AG20443 (cell line): ENCODE results near the gene OR4A16.

Source experiments
- DNase-seq: peaks from one replicate; pipeline ENCODE4 v3.0.0; 2012; ENCODE audit warnings: low spot score, mixed read lengths

The OR4A16 gene

GRCh38 chr11:55342901-55343300, at the start of gene OR4A16:
OR4A16 (plus strand) TSS chr11:55343201; CDS start chr11:55343201, 0 bp downstream.
- no peak for DNase-seq

DNA sequence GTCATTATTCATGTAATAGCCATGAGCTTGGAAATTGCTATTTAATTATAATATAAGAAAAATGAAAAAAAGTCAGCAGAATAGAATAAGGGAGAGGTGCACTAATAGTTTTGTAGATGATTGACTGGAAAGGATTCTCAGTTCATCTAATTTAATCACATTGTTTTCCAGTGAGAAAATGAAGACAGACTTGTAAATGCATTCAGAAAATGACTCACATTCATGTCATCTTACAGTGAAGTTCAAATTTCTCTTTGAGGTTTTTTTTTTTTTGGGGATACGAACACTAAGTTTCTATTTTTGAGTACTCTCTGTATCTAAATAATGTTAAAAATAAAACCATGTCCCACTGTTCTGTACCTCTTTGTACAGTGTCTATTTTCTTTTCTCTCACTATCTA, 18.5 kb upstream of the OR4A16 start:
- no peak for DNase-seq

DNA sequence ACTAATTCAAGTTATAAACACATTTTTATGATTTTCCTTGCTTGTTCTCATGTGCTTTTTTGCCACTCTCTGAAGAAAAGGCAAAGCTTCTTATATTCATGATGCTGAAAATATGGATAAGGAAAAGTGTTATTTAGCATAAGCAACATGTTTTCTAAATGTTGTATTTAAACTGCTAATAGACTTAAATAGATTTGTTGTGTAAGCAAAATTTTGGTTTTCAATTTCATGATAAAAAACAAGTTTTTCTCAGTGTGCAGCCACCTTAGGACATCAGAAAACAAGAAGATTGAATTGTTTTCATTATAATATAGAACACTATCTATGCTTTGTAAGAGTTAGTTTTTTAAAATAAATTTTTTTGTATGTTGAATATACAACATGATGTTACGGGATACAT, 2.3 kb downstream of the OR4A16 start:
- no peak for DNase-seq

DNA sequence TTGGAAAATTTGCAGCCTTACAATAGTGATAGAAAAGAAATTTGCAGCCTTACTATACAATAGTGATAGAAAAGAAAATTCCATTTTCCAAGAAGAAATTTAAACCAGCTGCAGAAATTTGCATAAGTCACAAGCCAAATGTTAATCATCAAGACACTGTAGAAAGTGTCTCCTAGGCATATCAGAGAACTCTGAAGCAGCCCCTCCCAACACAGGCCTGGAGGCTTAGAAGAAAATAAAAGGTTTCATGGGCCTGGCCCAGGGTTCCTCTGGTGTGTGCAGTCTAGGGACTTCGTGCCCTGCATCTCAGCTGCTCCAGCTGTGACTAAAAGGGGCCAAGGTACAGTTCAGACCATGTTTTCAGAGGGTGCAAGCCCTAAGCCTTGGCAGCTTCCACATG, 6.0 kb downstream of the OR4A16 start:
- DNase-seq, result no peak

DNA sequence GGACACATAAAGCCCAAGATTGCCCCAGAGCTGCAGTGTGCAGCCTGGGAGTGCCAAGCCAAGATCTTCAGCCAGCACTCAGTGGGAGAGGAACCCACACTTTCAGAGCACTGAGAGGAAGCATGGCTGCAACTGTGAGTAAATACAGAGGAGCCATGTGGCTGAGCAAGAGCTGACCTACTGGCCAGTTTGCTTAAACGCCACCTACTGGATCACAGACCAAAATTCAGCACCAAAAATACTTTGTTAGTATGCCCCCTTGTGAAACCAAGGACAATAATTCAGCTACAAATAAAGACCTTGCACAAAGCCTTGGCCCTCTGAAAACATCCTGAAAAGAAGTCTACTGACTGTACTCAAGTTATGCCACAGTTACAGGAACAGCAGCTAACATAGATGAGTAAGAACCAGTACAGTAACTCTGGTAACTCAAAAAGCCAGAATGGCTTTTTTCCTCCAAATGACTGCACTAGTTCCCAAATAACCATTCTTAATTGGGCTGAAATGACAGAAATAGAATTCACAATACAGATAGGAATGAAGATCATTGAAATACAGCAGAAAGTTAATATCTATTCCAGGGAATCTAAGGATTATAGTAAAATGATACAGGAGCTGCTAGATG, 14.7 kb downstream of the OR4A16 start:
- DNase-seq, result no peak

DNA sequence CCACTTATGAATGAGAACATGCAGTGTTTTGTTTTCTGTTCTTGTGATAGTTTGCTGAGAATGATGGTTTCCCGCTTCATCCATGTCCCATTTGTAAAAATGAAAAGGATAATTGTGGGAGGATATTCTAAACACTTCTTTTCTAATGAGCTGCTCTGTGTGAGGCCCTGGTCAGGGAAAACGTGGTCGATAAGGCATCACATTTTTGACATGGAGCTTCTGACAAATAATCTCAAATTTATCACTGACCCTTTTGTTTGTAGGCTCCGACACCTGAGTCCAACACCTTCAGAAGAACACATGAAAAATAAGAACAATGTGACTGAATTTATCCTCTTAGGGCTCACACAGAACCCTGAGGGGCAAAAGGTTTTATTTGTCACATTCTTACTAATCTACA, 24.7 kb downstream of the OR4A16 start, which contains the start of gene OR4A15:
Gene OR4A15 (plus strand): TSS at position 301 of the 400 bp plus-strand sequence. CDS start 0 bp downstream, at position 301.
- no peak for DNase-seq
